HG03558 (cell line): ENCODE measurements around the gene PLEKHH3.

Source experiments
- ATAC-seq: cut with Tn5 transposase; IDR thresholded peaks from one replicate; pipeline ENCODE4 v1.9.1; 2021; ENCODE audit warnings: moderate number of reproducible peaks; ENCODE audit not compliant: unreplicated experiment; ENCODE audit errors: extremely low read depth

Gene PLEKHH3

GRCh38 chr17:42676424-42677011 is at the start of gene PLEKHH3:
Gene PLEKHH3 (minus strand): TSS chr17:42676994. CDS start chr17:42676563, 431 bp downstream.
- ATAC-seq: peak; percentile 3

DNA sequence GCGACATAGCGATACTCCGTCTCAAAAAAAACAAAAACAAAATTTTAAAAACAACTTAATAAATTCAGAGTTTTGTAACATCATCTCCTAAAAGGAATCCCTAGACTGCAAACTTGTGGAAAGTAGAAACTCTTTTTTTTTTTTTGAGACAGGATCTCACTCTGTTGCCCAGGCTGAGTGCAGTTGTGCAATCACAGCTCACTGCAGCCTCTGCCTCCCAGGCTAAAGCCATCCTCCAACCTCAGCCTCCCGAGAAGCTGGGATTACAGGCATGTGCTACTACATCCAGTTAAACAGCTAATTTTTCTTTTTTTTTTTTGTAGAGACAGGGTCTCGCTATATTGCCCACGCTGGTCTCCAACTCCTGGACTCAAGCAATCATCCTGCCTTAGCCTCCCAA is 48.3 kb upstream of the PLEKHH3 start:
- no peak for ATAC-seq

DNA sequence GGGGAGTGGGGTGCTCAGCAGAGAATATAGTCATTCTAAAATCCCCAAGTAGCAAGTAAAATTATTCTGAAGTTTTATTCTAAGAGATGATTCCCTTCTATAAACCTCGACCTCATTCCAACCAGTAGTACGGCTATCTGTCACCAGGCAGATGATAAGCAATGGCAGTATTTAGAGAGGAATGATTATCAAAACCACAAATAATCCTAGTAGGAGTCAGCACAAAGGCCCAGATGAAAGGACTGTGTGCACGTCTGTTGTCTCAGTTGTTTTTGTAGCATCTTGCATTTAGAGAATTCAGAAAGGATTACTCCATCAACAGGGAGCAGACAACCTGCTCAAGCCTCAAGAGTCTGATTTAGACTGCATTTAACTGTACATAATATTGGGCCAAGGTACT is 46.8 kb upstream of the PLEKHH3 start:
- no peak for ATAC-seq

DNA sequence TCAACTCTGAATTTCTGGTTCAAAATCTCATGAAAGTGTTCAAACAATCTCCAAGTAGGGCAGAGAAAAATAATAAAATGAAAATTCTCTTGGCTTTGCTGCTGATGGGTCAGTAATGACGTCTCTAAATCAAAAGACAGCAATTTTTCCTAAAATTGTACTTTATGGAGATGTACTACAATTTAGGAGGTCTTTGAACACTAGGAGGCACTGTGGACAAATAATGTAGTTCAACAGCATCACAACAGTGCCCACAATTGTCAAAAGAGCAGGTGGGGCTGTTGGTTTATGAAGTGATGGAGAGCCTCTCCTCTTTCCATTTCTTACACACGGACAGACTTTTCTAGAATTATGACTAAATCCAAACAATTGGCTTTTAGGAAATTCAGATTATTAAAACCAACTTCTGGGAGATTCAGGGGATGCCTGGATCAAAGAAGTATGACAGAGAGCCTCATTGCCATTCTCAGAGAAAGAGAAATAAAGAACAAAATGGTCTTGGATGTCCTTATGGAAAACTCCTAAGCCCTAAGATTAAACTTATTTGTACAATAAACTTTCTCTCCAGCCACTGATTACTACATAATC is 44.3 kb upstream of the PLEKHH3 start:
- ATAC-seq: no peak

DNA sequence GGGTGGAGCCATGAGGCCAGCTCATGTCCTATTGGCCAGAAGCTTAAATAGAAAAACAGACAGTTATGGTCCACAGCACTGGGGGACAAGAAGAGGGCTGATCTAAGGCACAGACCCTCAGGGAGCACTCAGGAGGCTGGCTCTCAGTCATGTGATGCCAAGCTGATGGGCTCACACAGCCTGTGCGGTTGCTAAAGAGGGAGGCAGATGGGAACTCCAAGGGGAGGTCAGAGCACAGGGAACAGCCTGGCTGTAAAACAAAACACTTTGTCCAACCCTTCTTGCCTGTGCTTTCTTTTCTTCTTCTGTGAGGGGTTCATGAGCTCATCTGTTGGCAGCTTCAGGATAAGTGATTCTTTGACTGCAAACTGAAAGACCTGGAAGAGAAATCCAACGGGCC is 32.8 kb upstream of the PLEKHH3 start:
- ATAC-seq: no peak

- ATAC-seq: no peak
Measured at GRCh38 chr17:42708588-42708987, 31.8 kb upstream of the PLEKHH3 start.

DNA sequence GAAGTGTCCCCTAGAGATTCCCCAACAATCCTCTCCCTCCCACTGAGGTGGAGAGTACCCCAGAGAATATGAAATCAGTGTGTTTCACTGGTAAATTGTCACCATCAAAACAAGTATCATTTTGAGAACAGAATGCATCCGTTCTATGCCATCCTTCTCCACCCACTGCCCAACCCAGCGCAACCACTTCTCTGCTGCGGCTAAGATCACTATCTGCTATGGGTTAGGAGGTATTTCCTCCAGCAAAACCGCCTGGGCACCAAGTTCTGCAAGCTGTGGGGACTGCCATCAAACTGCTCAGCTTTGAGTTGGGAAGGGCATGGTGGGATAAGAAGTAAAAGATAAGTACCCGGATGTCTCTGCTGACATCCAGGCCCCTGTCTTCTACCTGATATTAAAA is 29.9 kb upstream of the PLEKHH3 start:
- no peak for ATAC-seq

DNA sequence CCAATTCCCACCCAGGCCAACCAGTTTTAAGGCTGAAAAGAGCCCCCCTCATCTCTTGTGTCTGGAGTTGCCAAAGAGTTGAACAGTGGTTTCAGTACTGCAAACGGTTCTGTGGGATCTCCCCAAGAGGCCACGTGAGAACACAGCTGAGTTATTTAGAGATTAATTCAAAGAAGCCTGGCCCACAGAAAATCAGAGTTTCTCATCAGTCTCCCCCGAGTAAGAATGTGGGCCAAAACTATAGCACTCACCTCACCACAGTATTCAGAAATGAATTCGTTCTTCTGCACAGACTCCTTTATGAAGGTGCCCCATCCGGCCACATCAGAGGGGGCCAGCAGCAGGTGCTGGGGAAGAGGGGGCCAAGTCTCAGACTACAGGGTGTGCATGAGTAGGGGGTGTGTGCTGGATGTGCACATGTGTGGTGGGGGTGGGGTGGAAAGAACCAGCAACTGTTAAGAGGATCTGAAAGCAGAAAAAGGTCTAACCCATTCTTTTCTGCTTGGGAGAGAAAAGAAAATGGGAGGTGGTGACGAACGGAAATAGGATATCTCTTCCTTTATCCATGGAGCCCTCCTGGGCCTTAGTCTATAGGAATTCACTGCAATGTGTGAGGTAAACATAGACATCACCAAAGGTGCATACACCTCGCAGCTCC is 28.2 kb upstream of the PLEKHH3 start:
- ATAC-seq: peak; percentile 46

- ATAC-seq: peak; percentile 13
Measured at GRCh38 chr17:42704490-42704836, 27.7 kb upstream of the PLEKHH3 start.

DNA sequence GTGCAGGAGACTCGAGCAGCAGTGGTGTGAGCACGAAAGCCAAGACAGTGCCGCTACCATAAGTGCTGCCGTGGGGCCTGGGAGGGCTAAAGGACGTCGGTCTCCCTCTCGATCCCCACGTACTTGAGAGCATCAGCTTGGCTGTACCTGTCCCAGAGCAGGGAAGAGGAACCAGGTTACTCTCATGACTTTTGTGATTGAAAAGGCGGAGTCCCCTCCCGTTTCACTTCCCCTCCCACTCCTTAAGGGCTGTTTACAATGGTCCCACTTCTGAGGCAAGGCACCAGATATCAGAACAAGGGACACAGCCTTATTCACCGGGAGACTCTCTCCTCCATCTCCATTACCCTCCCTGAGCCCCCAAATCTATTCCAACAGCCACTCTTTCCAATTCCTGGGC is 25.7 kb upstream of the PLEKHH3 start:
- no peak for ATAC-seq

DNA sequence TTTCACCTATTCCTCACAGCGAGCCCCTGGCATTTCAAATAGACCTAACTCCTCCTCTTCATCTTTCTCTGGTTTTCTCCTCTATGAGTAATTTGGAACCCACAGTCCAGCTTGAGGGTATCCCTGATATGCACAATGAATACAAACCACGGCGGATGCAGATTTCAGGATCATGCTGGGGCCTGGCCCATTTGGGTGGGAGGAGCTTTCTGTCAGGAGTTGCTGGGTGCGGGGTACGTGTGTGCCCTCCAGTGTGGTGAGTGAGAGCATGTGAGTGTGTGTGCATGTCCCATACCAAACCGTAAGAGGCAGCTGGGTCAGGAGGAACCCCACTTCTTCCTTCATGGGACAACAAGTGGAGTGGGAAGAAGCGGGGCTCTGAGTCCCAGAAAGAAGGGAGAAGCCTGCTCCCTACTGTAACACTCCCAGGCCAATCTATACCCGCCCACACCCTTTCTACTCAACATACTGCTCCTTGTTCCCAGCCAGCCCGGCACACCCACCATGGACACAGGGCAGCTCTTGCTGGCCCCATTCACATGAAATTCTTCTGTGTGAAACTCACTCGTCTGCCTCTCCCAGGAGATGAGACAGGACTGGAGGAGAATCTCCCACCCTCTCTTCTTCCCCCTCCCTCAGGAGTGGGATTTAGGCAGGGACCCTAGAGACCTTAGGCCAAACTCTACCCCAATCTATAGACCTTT is 23.9 kb upstream of the PLEKHH3 start:
- ATAC-seq: no peak

DNA sequence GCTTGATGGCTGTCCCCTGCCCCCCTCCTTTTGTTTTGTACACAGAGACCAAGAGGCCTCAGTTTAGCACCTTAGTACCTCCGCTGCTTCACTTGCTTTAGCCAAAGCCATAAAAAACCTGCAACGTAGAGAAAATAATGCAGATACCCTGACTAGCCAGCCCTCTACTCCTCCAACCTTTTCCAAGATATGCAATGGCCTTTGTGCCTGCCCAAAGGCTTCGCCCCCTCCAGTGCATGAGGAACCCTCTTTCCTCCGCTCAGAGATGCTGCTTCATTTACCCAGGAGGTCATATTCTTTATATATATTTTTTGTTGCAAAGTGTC is 22.6 kb upstream of the PLEKHH3 start:
- ATAC-seq: no peak

GRCh38 chr17:42698736-42699414 is 22.1 kb upstream of the PLEKHH3 start:
- no peak for ATAC-seq

- no peak for ATAC-seq
Measured at GRCh38 chr17:42697108-42697811, 20.5 kb upstream of the PLEKHH3 start.

DNA sequence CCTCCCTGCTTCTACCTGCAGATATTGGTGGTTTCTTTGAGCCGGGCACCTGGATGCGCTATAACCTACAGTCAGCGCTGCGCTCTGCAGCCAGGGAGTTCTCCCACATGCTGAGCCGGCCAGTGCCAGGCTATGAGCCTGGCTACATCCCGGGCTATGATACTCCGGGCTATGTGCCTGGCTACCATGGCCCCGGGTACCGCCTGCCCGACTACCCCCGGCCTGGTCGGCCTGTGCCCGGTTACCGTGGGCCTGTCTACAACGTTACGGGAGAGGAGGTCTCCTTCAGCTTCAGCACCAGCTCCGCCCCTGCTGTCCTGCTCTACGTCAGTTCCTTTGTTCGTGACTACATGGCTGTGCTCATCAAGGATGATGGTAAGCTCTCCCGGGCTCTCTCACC is 18.7 kb upstream of the PLEKHH3 start:
- ATAC-seq: no peak

DNA sequence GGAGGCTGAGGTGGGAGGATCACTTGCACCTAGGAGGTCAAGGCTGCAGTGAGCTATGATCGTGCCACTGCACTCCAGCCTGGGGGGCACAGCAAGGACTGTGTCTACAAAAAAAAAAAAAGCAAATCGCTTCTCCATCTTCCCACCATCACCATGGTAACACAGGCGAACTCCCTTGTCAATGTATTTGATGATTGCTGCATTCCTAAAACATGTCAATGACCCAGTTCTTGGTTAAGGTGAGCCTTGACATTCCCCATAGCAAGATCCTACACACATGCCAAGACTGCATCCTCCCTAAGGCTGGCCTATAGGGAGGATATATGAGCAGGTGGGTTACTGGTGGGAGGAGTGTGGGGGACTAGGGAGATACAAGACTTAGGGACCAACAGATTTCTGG is 17.7 kb upstream of the PLEKHH3 start:
- no peak for ATAC-seq

- no peak for ATAC-seq
Measured at GRCh38 chr17:42692489-42692888, 15.7 kb upstream of the PLEKHH3 start.

GRCh38 chr17:42691021-42691545 is 14.3 kb upstream of the PLEKHH3 start:
- no peak for ATAC-seq

DNA sequence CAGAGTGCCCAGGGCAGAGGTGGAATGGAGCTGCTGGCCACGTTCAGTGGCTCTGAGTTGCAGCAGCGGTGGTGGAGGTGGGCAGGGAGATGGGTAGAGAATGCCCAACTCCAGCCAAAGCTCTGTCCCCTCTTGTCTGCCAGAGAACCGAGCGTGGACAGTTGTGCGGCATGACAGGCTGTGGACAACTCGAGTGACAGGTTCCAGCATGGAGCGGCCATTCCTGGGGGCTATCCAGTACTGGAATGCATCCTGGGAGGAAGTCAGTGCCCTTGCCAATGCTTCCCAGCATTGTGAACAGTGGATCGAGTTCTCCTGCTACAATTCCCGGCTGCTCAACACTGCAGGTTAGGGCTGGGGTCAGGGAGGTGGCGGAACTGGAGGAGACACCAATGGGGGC is 13.8 kb upstream of the PLEKHH3 start:
- no peak for ATAC-seq

- ATAC-seq: no peak
Measured at GRCh38 chr17:42687707-42688320, 11.0 kb upstream of the PLEKHH3 start.
